H1 (cell line): ENCODE data around the gene TLR10. TPM values are rescaled to one million over a fixed set of nuclear protein-coding genes. Genes with fewer than 3 reads are reported as not detected.

Source experiments
- RNF2 ChIP-seq: fragments of 200-900, 300-1000 bp; sonication (generic); IDR thresholded peaks from 2 replicates; pipeline ENCODE4 v1.7.1; 2016; ENCODE audit warnings: borderline replicate concordance, low read depth, mild to moderate bottlenecking, antibody characterized with exemption, low read length; ENCODE audit not compliant: poor library complexity, severe bottlenecking; ENCODE audit errors: missing control alignments
- polyA plus RNA-seq, 7 experiments: library from polyadenylated mRNA; depleted of rRNA in 3 of 7; stranded (reverse) in 5 of 7; unstranded in 2 of 7; fragments of >200 nt in 5 of 7; fragments of 200-250 nt in 2 of 7; gene quantifications; 1 replicate in 5 of 7; 2 replicates in 1 of 7; 4 replicates in 1 of 7; pipeline versions ENCODE4 v1.2.1 to v1.2.3, GENCODE V29; 2011 to 2013; ENCODE audit warnings: missing spikeins in 2 of 7, mixed read lengths in 2 of 7
- total RNA-seq: library from RNA; stranded (reverse); fragmentation: NEBNext Ultra II Directional; extraction: Animal tissue kit (Norgen Biotek cat#: 25700); gene quantifications from 2 replicates; pipeline ENCODE4 v1.2.1, GENCODE V29; 2021

Gene TLR10
- total and polyA plus RNA-seq, 2 of the 8 experiments (the other 6 are each of a cell fraction or from before 2014, with no cell fraction given), result not detected

DNA sequence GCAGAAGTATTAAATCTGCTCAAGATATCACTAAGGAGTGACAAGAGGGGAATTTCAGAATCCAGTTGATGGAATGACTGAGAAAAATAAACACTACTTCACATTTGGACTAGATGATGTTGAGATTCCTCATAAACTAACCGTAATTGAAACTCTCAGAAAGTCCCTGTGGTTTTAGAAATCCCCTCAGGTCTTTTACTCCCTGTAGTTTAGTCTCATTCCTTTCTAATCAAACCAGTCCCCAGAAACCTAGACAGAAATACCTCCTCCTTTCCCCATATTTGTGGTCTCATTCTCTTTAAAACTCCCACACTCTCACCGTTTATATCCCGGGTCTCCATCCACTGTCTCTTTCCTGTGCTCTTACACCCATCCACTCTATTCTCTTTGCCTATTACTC lies 36.8 kb upstream of the TLR10 start (continued):
- TF ChIP-seq RNF2, result no peak
